Spleen (tissue), 11 donors: ENCODE results near the gene CECR2. TPM values are rescaled to one million over a fixed set of nuclear protein-coding genes. Genes with fewer than 3 reads are reported as not detected.

Source experiments
- DNase-seq: peaks from one replicate; pipeline ENCODE4 v3.0.0-alpha.2; 2020
- H3K27ac ChIP-seq, 8 donors: fragments of 200-600 bp; sonication (generic) in 7 of 8; 1 replicate in 4 of 8; 2 replicates in 4 of 8; pipeline versions ENCODE4 v1.5.0 to v1.8.0; 2016 to 2021; ENCODE audit warnings: inconsistent platforms in 4 of 8, mild to moderate bottlenecking in 4 of 8, moderate library complexity in 1 of 8
- H3K27me3 ChIP-seq, 7 donors: fragments of 200-600 bp; sonication (generic) in 6 of 7; replicated peaks in 1 of 7; 1 replicate in 4 of 7; 2 replicates in 3 of 7; pipeline versions ENCODE4 v1.5.0 to v1.8.0; 2016 to 2021; ENCODE audit warnings: inconsistent platforms in 3 of 7, mild to moderate bottlenecking in 1 of 7
- H3K36me3 ChIP-seq, 6 donors: fragments of 200-600 bp; sonication (generic) in 5 of 6; 1 replicate in 4 of 6; 2 replicates in 2 of 6; pipeline versions ENCODE4 v1.5.0 to v1.8.0; 2016 to 2021; ENCODE audit warnings: inconsistent platforms in 2 of 6
- H3K4me1 ChIP-seq, 6 donors: fragments of 200-600 bp; sonication (generic) in 5 of 6; 1 replicate in 3 of 6; 2 replicates in 3 of 6; pipeline versions ENCODE4 v1.5.0 to v1.8.0; 2016 to 2021; ENCODE audit warnings: inconsistent platforms in 3 of 6
- H3K4me3 ChIP-seq, 8 donors: fragments of 200-600 bp; sonication (generic) in 7 of 8; 1 replicate in 4 of 8; 2 replicates in 4 of 8; pipeline versions ENCODE4 v1.5.0 to v1.8.0; 2016 to 2021; ENCODE audit warnings: inconsistent platforms in 4 of 8, mild to moderate bottlenecking in 4 of 8, moderate library complexity in 2 of 8
- H3K9me3 ChIP-seq, 8 donors: fragments of 200-600 bp; sonication (generic) in 7 of 8; 1 replicate in 4 of 8; 2 replicates in 4 of 8; pipeline versions ENCODE4 v1.5.0 to v1.8.0; 2016 to 2021; ENCODE audit warnings: inconsistent platforms in 4 of 8
- CTCF ChIP-seq, 11 experiments: fragments of 200-600 bp in 7 of 11; fragments of 450-650 bp in 4 of 11; sonication (generic) in 4 of 11; IDR thresholded peaks in 8 of 11; conservative IDR thresholded peaks in 3 of 11; 1 replicate in 7 of 11; 2 replicates in 4 of 11; pipeline versions ENCODE4 v1.4.0 to v1.8.0; 2016 to 2021; ENCODE audit warnings: antibody characterized with exemption in 11 of 11, inconsistent platforms in 4 of 11, mild to moderate bottlenecking in 1 of 11
- POLR2A ChIP-seq, 3 donors: fragments of 450-650 bp; IDR thresholded peaks; one replicate each; pipeline ENCODE4 v1.5.1; 2017; ENCODE audit warnings: antibody characterized with exemption in 3 of 3, mild to moderate bottlenecking in 1 of 3
- POLR2AphosphoS5 ChIP-seq, 3 donors: sonication (generic); formaldehyde crosslinking; IDR thresholded peaks; one replicate each; pipeline ENCODE4 v1.5.1; 2017; ENCODE audit warnings: antibody characterized with exemption in 3 of 3
- WGBS, 5 donors: extraction: QIAGEN DNeasy Blood & Tissue Kit in 3 of 5; methylation state at CpG; one replicate each; pipeline versions ENCODE4 v1.1.5 to v1.1.7; 2013 to 2018; 5-methylcytosine and 5-hydroxymethylcytosine counted together
- intact Hi-C: fragments of 100-400 bp; cut with DNase I; formaldehyde crosslinking; loops from one replicate; pipeline ENCODE4 v1.15.0; 2023; ENCODE audit warnings: low total_unique reads
- polyA plus RNA-seq, 3 donors: library from polyadenylated mRNA; stranded (reverse); fragments of 200-250 nt; gene quantifications; one replicate each; pipeline ENCODE4 v1.2.1, GENCODE V29; 2013
- total RNA-seq, 7 donors: library from RNA; depleted of rRNA in 3 of 7; stranded (reverse); fragments of >200 nt in 3 of 7; fragmentation: NEBNext Ultra II Directional in 4 of 7; extraction: Animal tissue kit (Norgen Biotek cat#: 25700) in 4 of 7; gene quantifications; one replicate each; pipeline versions ENCODE4 v1.1.0 to v1.2.1, GENCODE V29; 2016 to 2021
- donor health status: healthy with polysubstance abuse.
- donor health status: DM: no; HTN: no; CAD: no; lungs with moderate emphysema.
- donor health status: DM: no; HTN: no; CAD: no.
- donor health status: Bipolar disorder and iron deficiency.
- donor health status: healthy.
- donor health status: DM: no; HTN: no; CAD: no.
- donor health status: DM: yes; HTN: yes; CAD: no.

The CECR2 gene
- total and polyA plus RNA-seq, 10 donors = 0.05 to 3.0 (median 0.91) TPM

GRCh38 chr22:17477391-17477833 is 108.2 kb downstream of the CECR2 start:
- Histone ChIP-seq H3K9me3 (no peaks in the 10 kb centered on the region), H3K4me3 (peak overlapping the region in 1 of 8 donors; percentile 43), H3K27me3 (peaks cover 0 to 21% (median 0%) of the 10 kb centered on the region in 7 donors), H3K36me3 (no peaks in the 10 kb centered on the region), H3K27ac (no peak overlapping the region), H3K4me1 (peaks cover 0 to 8% (median 0%) of the 10 kb centered on the region in 6 donors)
- no peak for DNase-seq
- TF ChIP-seq POLR2A (IDR thresholded peaks at IDR 0.05) (no peak), CTCF (IDR thresholded peaks at IDR 0.05 in 8 of 11, conservative IDR thresholded peaks at IDR 0.05 in 3 of 11) (no peak), POLR2AphosphoS5 (IDR thresholded peaks at IDR 0.05) (no peak)
- WGBS, 5 donors = 34 to 52% (median 45%) methylated on average over 14 of the region's 14 CpGs
- intact Hi-C loops = no loop called here

- intact Hi-C loops = no loop called here
- DNase-seq = no peak
- TF ChIP-seq POLR2A (IDR thresholded peaks at IDR 0.05) (no peak), POLR2AphosphoS5 (IDR thresholded peaks at IDR 0.05) (no peak), CTCF (IDR thresholded peaks at IDR 0.05 in 8 of 11, conservative IDR thresholded peaks at IDR 0.05 in 3 of 11) (no peak)
- no peak overlapping the region for H3K4me3 ChIP-seq
- no peaks in the 10 kb centered on the region for H3K9me3 ChIP-seq
- peaks cover 0 to 8% (median 2%) of the 10 kb centered on the region in 6 donors for H3K4me1 ChIP-seq
- no peaks in the 10 kb centered on the region for H3K36me3 ChIP-seq
- no peak overlapping the region for H3K27ac ChIP-seq
- peaks cover 0 to 18% (median 0%) of the 10 kb centered on the region in 7 donors for H3K27me3 ChIP-seq
- 74 to 92% (median 90%) methylated on average over 2 of the region's 2 CpGs for WGBS, 5 donors
Observed at GRCh38 chr22:17479135-17479534, 109.9 kb downstream of the CECR2 start.

GRCh38 chr22:17481424-17481823 is 112.2 kb downstream of the CECR2 start:
- WGBS, 5 donors = 73 to 89% (median 80%) methylated on average over 5 of the region's 5 CpGs
- no peak for DNase-seq
- no peak overlapping the region for H3K27ac ChIP-seq
- H3K9me3 ChIP-seq = no peaks in the 10 kb centered on the region
- no peak overlapping the region for H3K4me3 ChIP-seq
- TF ChIP-seq POLR2A (IDR thresholded peaks at IDR 0.05) (no peak), POLR2AphosphoS5 (IDR thresholded peaks at IDR 0.05) (no peak), CTCF (IDR thresholded peaks at IDR 0.05 in 8 of 11, conservative IDR thresholded peaks at IDR 0.05 in 3 of 11) (no peak)
- peaks cover 0 to 10% (median 2%) of the 10 kb centered on the region in 6 donors for H3K4me1 ChIP-seq
- H3K27me3 ChIP-seq = peaks cover 0 to 7% (median 0%) of the 10 kb centered on the region in 7 donors
- H3K36me3 ChIP-seq = no peaks in the 10 kb centered on the region
- intact Hi-C loops = no loop called here

- no peaks in the 10 kb centered on the region for H3K9me3 ChIP-seq
- intact Hi-C loops = no loop called here
- no peaks in the 10 kb centered on the region for H3K27me3 ChIP-seq
- WGBS, 5 donors = 33 to 85% (median 54%) methylated on average over 2 of the region's 2 CpGs
- no peaks in the 10 kb centered on the region for H3K36me3 ChIP-seq
- no peak for DNase-seq
- H3K4me3 ChIP-seq = no peak overlapping the region
- no peak overlapping the region for H3K27ac ChIP-seq
- TF ChIP-seq POLR2A (IDR thresholded peaks at IDR 0.05) (no peak), POLR2AphosphoS5 (IDR thresholded peaks at IDR 0.05) (no peak), CTCF (IDR thresholded peaks at IDR 0.05 in 8 of 11, conservative IDR thresholded peaks at IDR 0.05 in 3 of 11) (no peak)
- H3K4me1 ChIP-seq = peaks cover 0 to 10% (median 0%) of the 10 kb centered on the region in 6 donors
Observed at GRCh38 chr22:17483688-17484372, 114.6 kb downstream of the CECR2 start.
